HuH-7 (cell line): ENCODE measurements around the gene NOTO.

Experiments
- DNase-seq: peaks from one replicate; pipeline ENCODE4 v3.0.0; 2011; ENCODE audit warnings: low spot score

The NOTO gene

DNA sequence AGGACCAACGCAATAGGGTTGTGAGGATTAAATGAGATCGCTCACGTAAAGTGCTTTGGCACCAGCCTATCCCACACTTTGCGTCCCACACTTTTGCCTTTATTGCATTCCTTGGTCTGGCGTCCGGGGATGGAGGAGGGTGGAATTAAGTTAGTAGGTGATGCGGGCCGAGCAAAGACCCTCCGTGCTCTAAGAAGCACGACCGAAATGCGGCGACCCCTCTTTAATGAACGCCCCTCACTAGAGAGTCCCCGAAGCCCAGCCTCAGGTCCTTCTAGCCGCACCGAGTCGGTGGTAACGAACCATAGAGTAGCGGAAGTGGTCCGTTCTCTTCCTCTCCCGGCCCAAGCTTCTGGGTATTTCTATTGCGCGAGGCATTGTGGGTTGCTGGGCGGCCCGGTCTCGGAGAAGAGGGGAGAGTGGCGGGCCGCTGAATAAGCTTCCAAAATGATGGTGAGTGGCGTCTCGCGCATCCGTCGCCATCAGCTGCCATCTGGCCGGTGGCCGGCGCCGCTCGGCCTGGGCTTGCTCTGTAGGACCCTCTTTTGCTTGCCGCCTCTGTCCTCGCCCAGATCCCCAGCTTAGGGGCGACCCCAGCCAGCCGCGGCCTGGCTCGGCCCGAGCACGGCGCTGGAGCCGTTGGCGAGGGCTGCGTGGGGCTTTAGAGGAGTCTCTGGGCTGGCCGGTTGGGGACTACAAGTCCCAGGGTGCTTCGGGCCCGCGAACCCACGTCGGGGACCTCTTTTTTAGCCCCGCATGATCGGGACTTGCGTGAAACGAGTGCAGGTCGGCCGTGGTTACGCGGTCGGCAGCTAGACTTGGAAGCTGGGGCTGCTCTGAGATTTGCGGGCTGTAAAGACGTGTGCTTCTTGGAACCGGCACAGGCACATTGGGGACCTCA, 31.8 kb downstream of the NOTO start, which contains the start of gene CCT7:
TSS of gene CCT7 (plus strand) at position 377 of the 901 bp plus-strand sequence. CDS start at position 448, 71 bp downstream.
- DNase-seq, result peak; percentile 86

DNA sequence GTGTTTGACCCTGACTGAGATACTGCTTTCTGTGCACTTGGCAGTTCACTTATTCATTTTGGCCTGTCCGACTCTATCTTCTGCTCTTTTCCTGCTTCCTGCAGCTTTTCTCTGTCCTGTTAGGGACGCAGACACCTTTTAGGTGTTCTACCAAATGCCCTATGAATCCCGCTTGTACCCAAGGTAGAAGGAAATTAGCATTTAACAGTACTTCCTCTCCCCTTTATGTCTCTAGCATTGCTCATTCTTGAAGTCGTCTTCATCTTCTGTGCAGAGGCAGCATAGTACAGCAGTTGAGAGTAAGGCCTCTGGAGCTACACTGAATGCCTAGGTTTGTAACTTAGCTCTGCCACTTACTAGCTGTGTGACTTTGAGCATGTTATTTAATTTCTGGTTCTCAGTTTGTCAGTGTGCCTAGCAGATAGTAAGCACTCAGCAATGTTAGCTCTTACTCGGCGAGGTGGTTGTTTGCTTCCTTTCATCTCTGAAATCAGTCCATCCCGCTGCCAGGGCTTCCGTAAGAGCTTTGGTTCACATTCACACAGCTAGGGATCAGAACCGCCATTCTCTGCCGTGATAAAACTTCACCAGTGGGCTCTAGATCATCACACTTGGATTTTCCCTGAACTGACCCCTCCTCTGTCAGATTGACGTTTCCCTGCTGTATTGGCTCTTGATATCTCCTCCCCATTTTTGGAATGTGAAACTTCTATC, 33.1 kb downstream of the NOTO start:
- DNase-seq, result no peak

DNA sequence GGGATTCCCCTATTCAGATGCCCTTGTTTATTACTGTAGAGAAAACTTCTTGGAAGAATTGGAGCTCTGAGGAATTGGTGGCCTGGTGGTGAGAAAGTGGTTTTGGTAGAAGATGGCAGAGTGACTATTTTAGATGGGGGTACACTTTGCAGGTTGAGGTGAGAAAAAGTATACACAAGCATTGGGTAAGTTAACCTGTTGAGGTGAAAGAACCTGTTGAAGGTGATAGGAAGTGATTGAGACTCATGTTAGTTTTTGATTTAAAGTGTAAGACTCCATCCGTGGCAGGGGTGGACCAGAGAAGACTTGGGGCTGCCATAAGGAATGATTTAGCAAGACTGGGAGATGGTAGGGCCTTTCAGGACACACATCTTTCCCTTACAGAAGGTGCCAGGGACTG, 34.8 kb downstream of the NOTO start:
- no peak for DNase-seq

DNA sequence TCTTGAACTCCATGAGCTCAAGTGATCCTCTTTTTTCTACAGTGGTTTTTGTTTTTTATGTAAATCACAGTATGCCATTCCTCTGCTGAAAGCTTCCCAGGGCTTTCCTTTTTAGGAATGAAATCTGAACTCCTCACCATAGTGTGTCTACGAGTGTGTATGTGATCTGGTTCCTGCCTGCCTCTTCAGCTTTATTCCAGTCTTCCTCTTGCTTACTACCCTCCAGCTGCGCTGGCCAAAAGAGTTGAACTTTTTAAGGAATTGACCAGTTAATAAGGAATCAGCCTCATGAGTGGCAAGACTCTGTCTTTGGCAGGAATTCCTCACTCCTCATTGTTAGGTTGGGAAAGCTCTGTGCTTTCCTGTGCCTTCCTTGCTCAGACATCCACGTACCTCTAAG, 35.8 kb downstream of the NOTO start:
- no peak for DNase-seq

DNA sequence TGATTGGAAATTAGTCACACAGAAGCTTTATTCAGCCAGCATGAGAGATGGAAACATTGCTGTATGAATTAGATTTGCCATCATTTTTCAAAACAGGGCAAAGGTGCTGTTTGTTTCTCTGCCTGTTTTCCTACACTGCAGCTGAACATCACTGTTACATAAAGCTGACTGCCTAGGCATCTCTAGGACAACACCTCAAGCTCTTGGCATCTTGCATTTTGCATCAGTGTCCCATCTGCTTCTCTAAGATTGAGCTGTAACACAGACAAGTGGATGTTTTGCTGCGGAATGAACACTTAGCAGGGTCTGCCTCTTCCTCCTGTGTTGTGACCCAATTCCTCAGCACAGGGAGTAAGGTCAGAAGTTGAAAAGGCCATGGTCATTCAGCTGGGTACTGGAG, 36.6 kb downstream of the NOTO start:
- DNase-seq, result no peak

DNA sequence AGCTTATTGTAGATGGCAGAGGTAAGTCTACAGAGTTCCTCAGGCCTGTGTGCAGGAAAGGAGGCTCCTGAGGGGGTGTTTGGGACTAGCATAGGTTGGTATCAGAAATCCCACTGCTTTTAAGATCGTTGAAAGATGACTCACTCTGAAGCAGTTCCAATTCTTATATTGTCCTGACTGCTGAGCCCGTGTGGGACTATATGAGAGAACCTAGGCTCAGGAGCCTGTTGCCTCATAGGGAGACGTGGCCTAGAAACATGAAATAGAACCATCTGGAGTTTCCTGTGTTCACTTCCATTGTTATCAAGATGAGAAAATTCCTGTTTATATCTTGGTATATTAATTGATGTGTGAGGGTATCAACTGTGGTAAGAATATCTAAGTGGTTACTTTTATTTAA, 37.4 kb downstream of the NOTO start:
- DNase-seq, result no peak

DNA sequence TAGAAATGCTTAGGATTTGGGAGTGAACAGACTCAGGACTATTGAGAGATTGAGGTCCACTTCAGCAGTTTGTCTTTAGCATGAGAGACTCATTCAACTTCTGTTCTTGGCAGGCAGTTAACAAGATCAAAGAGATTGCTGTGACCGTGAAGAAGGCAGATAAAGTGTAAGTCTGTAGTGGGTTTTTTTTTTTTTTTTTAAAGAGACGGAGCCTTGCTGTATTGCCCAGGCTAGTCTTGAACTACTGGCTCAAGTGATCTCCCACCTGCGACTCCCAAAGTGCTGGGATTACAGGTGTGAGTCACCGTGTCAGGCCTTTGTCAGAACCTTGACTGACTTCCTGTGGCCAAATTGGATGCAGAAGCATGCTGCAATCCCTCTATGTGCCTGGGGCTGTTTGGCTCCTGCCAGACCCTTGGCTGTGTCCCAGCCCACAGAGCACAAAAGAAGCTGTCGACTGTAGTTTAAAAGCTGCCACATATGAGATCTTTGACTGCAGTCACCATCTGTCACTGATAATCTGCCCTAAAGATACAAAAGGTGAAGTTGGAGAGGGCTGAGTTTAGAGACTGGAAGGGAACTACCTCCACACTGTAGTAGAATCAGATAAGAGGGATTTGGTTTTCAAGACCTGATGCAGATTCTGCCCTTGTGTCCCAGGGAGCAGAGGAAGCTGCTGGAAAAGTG, 41.7 kb downstream of the NOTO start:
- DNase-seq, result no peak

DNA sequence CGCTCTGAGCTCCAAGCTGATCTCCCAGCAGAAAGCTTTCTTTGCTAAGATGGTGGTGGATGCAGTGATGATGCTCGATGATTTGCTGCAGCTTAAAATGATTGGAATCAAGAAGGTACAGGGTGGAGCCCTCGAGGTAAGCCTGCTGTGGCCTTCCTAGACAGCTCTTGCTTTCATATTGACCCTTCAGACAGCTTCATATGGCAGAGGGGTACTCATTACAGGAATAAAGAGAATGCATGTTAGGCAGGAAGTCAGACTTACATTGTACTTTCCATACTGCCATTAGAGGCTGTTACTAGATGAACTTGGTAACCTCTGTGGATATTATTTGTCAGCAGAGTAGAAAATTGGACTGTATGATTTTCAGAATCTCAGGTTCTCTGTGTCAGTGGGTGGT, 42.2 kb downstream of the NOTO start:
- DNase-seq, result no peak

DNA sequence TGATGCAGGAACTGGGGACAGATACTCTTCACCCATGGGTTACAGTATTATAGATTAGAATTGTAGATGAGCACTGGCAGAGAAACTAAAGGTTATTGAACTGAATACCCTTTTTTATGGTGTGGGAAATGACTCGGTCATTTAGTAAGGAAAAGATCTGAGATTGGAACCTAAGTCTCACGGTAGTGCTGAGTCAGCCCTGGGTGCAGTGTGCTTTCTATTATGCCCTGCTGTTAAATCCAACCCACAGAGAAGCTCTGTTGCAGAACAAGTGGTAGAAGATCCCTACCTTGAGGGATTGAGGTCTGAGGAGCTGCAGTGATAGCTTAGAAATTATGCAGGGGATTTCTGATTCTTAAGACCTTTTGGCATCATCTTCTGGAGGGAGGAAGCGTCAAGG, 44.5 kb downstream of the NOTO start:
- DNase-seq, result no peak

DNA sequence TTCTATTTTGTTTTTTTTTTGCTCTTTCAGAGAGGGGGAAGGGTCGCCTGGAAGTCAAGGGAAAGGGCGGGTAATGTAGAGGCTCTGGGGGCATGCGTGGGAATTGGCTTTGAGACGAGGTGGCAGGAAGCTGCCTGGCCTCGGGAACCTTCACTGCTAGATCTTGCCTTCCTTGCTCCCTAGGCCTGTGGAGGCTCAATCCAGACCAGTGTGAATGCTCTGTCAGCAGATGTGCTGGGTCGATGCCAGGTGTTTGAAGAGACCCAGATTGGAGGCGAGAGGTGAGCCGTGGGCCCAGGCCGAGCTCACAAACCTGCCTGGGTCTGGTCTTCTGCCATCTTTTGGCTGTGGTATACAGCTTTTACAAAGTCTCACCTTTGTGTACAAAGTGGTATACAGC, 47.3 kb downstream of the NOTO start:
- no peak for DNase-seq

DNA sequence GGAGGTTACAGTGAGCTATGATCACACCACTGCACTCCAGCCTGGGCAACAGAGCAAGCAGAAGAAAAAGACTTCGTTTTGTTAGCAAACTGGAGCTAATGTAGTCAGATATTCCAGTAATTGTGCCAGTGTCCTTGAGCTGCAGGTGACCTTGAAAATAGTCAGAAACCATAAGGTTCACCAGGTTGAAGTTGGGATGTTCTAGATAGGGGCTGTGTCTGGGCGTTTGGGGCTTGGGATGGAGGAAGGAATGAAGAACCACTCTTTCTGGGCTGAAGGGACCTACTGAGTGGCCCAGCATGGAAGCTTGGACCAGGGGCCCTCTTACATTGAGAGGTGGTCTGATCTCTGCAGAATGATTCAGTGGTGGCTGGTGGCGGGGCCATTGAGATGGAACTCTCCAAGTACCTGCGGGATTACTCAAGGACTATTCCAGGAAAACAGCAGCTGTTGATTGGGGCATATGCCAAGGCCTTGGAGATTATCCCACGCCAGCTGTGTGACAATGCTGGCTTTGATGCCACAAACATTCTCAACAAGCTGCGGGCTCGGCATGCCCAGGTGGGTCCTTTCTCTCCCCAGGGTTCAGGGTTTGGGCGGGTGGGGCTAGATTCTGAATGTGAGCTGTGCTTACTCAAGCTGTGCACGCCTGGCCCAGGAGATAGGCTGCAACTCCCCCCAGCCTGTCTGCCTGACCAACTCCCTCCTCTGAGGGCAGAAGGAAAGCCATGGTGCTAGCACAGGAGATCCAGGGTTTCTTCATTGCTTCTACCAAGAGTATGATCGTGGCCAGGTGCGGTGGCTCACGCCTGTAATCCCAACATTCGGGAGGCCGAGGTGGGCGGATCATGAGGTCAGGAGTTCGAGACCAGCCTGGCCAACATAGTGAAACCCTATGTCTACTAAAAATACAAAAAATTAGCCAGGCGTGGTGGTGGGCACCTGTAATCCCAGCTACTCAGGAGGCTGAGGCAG, 48.8 kb downstream of the NOTO start:
- DNase-seq, result no peak

DNA sequence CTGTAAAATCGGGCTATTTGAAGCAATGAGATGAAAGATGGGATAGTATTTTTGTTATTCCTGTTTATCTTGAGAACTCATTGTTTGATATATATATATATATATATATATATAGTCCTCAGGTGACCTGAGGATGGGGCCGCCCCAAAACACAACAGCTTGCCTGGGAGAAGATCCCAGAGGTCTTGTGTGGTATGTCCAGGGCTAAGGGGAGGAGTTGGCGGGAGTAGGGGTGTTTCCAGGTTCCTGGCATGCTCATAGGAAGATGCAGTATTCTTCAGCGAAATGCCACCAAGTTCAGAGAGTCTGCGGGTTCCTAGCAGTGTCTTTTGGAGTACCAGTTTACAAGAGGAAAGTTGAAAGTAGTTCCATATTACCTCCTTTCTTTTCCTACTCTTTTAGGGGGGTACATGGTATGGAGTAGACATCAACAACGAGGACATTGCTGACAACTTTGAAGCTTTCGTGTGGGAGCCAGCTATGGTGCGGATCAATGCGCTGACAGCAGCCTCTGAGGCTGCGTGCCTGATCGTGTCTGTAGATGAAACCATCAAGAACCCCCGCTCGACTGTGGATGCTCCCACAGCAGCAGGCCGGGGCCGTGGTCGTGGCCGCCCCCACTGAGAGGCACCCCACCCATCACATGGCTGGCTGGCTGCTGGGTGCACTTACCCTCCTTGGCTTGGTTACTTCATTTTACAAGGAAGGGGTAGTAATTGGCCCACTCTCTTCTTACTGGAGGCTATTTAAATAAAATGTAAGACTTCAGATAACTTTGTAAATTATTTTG, 50.1 kb downstream of the NOTO start:
- DNase-seq, result no peak

DNA sequence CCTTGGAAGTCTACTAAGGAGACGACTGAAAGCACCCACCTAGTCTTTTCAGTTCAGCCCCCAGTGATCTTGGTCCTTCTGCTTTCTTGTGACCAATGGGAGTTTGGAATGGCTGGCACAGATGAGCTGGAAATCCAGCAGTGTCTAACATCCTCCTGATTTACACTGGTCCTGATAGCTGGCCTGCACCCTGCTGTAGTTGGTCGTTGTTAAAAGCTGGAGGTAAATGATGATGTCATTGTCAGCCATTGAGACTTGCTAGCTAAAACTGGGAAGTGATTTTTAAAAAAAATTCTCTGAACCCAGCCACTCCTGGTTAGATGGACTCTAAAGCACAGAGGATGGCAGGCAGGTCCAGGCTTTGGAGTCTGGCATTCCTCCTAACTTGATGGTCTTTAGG, 51.0 kb downstream of the NOTO start:
- DNase-seq, result no peak

DNA sequence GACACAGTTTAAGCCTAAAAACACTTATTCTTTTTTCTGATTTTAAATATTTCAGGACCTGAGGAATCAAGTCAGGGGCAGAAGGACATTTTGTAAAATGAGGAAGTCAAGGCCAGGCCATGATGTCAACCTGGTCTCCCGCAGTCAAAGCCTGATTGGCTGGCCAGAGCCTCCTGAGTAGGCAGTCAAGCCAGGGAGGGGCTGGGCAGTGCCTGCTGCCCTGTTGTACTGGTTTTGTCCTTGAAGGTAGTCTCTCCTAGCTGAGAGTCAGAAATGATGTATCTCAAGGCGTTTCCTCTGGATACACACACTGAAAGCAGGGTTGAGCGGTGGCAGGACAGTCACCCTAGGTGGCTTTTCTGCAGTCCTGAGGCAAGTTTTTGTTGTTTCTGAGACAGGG, 51.5 kb downstream of the NOTO start:
- DNase-seq, result no peak

DNA sequence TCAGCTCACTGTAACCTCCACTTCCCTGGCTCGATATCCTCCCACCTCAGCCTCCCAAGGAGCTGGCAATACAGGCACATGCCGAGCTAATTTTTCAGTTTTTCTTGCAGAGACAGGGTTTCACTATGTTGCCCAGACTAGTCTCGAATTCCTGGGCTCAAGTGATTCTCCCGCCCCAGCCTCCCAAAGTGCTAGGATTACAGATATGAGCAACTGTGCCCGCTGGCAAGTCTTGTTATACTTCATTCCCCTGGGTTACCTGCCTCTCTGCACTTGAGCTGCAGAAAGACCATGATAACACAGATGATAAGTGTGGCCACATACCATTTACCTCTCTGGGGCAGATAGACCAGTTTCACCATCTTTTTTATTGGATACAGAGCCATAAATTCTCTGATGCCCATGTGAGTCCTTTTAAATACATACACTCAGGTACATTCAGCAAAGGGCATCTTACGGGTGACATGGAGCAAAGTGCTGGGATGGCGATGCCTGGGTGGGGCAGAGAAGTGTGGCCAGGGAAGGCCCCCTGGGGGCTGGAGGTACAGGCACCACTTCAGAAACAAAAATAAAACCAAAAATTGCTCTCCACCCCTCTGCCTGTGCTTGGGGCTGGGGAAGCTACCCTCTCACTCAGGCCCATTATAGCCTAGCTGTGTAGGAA, 52.1 kb downstream of the NOTO start:
- DNase-seq, result no peak

DNA sequence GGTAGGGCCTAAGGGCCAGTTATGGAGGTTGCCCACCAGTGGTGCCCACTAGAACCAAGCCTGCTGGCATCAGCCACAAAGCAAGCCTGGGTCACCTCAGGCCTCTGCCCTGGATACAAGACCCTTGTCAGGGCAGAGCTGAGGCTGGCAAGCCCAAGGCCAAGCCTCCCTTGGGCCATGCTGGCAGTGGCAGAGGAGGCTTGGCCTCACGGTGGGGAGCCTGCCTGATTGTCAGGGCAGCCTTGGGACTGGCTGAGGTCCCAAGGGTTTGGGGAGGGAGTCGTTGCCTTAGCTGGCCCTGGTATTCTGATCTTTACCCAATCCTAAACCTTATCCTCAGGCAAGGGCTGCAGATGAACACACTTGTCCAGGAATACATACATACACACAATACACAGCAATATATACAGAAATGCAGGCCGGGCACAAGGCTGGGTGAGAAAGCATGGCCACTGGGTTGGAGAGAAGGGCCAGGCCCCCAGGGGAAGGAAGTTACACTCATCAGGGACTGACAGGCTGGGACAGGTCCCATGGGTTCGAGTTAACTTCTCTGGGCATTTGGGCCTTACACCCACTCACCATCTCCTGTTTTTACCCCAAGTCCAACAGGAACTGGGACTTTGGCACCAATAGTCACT, 52.8 kb downstream of the NOTO start:
- no peak for DNase-seq

DNA sequence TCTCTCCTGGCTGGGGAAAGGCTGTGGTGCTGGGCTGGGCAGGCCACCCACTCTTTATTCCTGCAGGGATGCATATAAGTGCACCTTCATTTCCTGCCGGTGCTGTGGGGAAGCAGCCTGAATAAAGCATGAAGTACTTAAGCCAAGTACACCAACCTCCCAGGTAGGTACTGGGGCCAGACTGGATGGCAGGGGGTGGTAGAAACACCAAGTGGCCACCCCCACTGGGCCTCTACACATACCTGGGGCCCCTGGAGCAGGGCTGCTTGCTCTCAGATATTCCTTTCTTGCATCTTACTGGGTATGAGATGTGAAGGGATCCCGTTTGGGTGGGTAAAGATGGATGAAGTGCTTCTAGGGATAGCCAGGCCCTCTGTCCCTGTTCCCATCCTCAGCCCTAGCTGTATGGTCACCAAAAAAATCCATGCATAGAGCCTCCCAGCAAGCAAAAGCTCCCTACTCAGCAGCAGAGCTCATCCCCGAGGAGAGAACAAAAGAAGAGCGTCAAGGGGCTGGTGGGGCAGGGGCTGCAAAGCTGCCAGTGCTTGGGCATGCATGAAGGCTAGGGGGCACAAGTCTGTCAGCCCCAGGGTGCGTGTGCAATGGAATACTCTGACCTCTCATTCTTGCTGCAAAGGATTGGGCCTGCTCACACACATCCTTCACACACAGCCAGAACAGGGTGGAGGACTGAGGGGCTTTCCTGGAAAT, 53.7 kb downstream of the NOTO start:
- no peak for DNase-seq

DNA sequence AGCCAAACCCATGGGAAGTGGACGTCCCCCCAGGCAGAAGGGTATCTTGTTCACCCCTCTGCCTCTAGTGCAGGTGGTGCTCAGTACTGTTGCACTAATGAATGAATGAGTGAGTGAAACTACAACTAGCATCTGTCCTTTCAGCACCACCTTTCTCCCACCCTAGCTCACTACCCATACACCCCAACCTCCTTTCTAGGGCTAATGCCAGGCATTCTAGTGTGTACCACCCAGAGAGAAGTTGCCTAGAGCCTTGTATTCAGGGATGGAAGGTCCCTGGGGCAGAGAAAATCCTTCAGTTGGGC, 54.2 kb downstream of the NOTO start:
- no peak for DNase-seq

DNA sequence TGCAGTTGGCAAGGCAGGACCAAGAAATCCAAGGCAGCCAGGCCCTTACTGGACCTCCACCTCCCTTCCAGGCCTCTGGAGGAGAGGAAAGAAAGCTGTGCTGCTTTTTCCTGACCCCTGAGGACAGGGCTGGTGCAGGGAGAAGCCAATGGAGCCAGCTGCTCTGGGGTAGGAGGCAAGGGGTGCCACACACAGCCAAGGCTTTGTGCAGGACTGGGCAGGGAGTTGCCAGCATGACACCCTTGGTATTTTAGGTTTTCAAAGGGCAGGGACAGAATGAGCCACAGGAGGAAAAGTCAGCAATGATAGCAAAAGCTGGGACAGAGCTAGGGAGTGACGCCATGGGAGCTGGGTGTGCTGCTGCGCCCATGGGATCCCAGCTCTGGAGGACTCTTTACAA, 54.6 kb downstream of the NOTO start:
- DNase-seq, result no peak
